GM23248 (cell line): Measurements from ENCODE around the gene FYB1. TPM values are rescaled to one million over a fixed set of nuclear protein-coding genes. Genes with fewer than 3 reads are reported as not detected.

ENCODE experiments used
- DNase-seq: peaks from one replicate; pipeline ENCODE4 v3.0.0-alpha.2; 2015
- H2AFZ ChIP-seq: fragments of 200-600 bp; sonication (generic); 2 replicates; pipeline ENCODE4 v1.6.1; 2016; ENCODE audit warnings: antibody characterized with exemption
- H3F3A ChIP-seq: fragments of 200-600 bp; sonication (generic); 2 replicates; pipeline ENCODE4 v1.6.1; 2016; ENCODE audit warnings: mild to moderate bottlenecking, antibody characterized with exemption, mixed run types; ENCODE audit not compliant: insufficient read depth
- H3K27ac ChIP-seq: fragments of 200-600 bp; sonication (generic); 2 replicates; pipeline ENCODE4 v1.5.1; 2016; ENCODE audit warnings: mild to moderate bottlenecking
- H3K27me3 ChIP-seq: fragments of 200-600 bp; sonication (generic); replicated peaks from 2 replicates; pipeline ENCODE4 v1.6.1; 2016; ENCODE audit warnings: mild to moderate bottlenecking; ENCODE audit not compliant: insufficient read depth
- H3K36me3 ChIP-seq: fragments of 200-600 bp; sonication (generic); 2 replicates; pipeline ENCODE4 v1.6.1; 2016; ENCODE audit warnings: low read depth, mild to moderate bottlenecking
- H3K4me1 ChIP-seq: fragments of 200-600 bp; sonication (generic); 2 replicates; pipeline ENCODE4 v1.6.1; 2016; ENCODE audit warnings: mild to moderate bottlenecking; ENCODE audit not compliant: insufficient read depth
- H3K4me2 ChIP-seq: fragments of 200-600 bp; sonication (generic); one replicate; pipeline ENCODE4 v1.6.1; 2016; ENCODE audit warnings: mild to moderate bottlenecking; ENCODE audit not compliant: unreplicated experiment
- H3K4me3 ChIP-seq: fragments of 200-600 bp; sonication (generic); 2 replicates; pipeline ENCODE4 v1.5.1; 2016; ENCODE audit warnings: mild to moderate bottlenecking
- H3K79me2 ChIP-seq: fragments of 200-600 bp; sonication (generic); 2 replicates; pipeline ENCODE4 v1.6.1; 2016; ENCODE audit warnings: mild to moderate bottlenecking; ENCODE audit not compliant: insufficient read depth
- H3K9ac ChIP-seq: fragments of 200-600 bp; sonication (generic); 2 replicates; pipeline ENCODE4 v1.6.1; 2016; ENCODE audit warnings: mild to moderate bottlenecking
- H3K9me2 ChIP-seq: fragments of 200-600 bp; sonication (generic); 2 replicates; pipeline ENCODE4 v1.6.1; 2016; ENCODE audit warnings: mixed run types, mild to moderate bottlenecking, moderate library complexity; ENCODE audit not compliant: insufficient read depth
- H3K9me3 ChIP-seq: fragments of 200-600 bp; sonication (generic); one replicate; pipeline ENCODE4 v1.6.1; 2017; ENCODE audit warnings: low read depth
- H4K20me1 ChIP-seq: fragments of 200-600 bp; sonication (generic); 2 replicates; pipeline ENCODE4 v1.6.0; 2016; ENCODE audit not compliant: insufficient read depth
- EZH2 ChIP-seq: fragments of 200-600 bp; sonication (generic); IDR thresholded peaks from 2 replicates; pipeline ENCODE4 v1.6.1; 2018; ENCODE audit warnings: antibody characterized with exemption, mild to moderate bottlenecking; ENCODE audit not compliant: insufficient read depth, poor library complexity, severe bottlenecking
- EZH2phosphoT487 ChIP-seq: fragments of 200-600 bp; sonication (generic); IDR thresholded peaks from 2 replicates; pipeline ENCODE4 v1.6.1; 2018; ENCODE audit warnings: antibody characterized with exemption, moderate library complexity, mild to moderate bottlenecking, low read depth; ENCODE audit not compliant: insufficient read depth
- WGBS, 2 experiments: methylation state at CpG; one replicate each; pipeline ENCODE4 v1.1.6; 2015 to 2017; ENCODE audit warnings: low lambda C conversion rate in 2 of 2, low coverage in 1 of 2; ENCODE audit errors: missing lambda C conversion rate in 2 of 2; 5-methylcytosine and 5-hydroxymethylcytosine counted together
- in situ Hi-C: fragments of 300-500 bp; cut with MboI; formaldehyde crosslinking; loops from 2 replicates; pipeline ENCODE4 v1.15.0; 2020
- polyA plus RNA-seq: library from polyadenylated mRNA; unstranded; fragments of >200 nt; fragmentation: Nextera tagmentation; extraction: Ambion mirVana; gene quantifications from 2 replicates; pipeline ENCODE4 v1.2.1, GENCODE V29; 2016
- total RNA-seq: library from RNA; depleted of rRNA; stranded (reverse); fragments of >200 nt; shearing (Covaris generic); gene quantifications from 2 replicates; pipeline ENCODE4 v1.2.3, GENCODE V29; 2014

FYB1 gene
- total and polyA plus RNA-seq, 2 experiments from 2014 or later, result 0.11 TPM; not detected in 1

GRCh38 chr5:39164529-39165402, 54.6 kb downstream of the FYB1 start:
- H4K20me1 ChIP-seq, result no peaks in the 10 kb centered on the region
- DNase-seq, result no peak
- no peaks in the 10 kb centered on the region for H3K79me2 ChIP-seq
- no peaks in the 10 kb centered on the region for H3K27me3 ChIP-seq
- H3K36me3 ChIP-seq, result no peaks in the 10 kb centered on the region
- H2AFZ ChIP-seq, result no peak overlapping the region
- no peak overlapping the region for H3K9ac ChIP-seq
- H3K9me2 ChIP-seq, result no peaks in the 10 kb centered on the region
- 85 to 87% methylated on average over 7 of the region's 7 CpGs for WGBS, 2 experiments
- peaks cover 30% of the 10 kb centered on the region for H3F3A ChIP-seq
- TF ChIP-seq EZH2 (no peak), EZH2phosphoT487 (no peak)
- no peak overlapping the region for H3K4me3 ChIP-seq
- in situ Hi-C loops, result no loop called here
- no peak overlapping the region for H3K27ac ChIP-seq
- peaks cover 30% of the 10 kb centered on the region for H3K4me1 ChIP-seq
- H3K4me2 ChIP-seq, result no peak overlapping the region
- H3K9me3 ChIP-seq, result no peaks in the 10 kb centered on the region

- Histone ChIP-seq H3K9me2 (no peaks in the 10 kb centered on the region), H3K27ac (no peak overlapping the region), H3K9me3 (no peaks in the 10 kb centered on the region), H3F3A (peaks cover 22% of the 10 kb centered on the region), H2AFZ (no peak overlapping the region), H3K4me1 (peaks cover 23% of the 10 kb centered on the region), H3K4me3 (no peak overlapping the region), H3K27me3 (no peaks in the 10 kb centered on the region), H3K36me3 (no peaks in the 10 kb centered on the region), H4K20me1 (no peaks in the 10 kb centered on the region), H3K79me2 (no peaks in the 10 kb centered on the region), H3K9ac (no peak overlapping the region), H3K4me2 (no peak overlapping the region)
- TF ChIP-seq EZH2phosphoT487 (no peak), EZH2 (no peak)
- in situ Hi-C loops, result no loop called here
- 88 to 96% methylated on average over 1 of the region's 1 CpG for WGBS, 2 experiments
- DNase-seq, result no peak
These were observed 55.3 kb downstream of the FYB1 start for GRCh38 chr5:39164016-39164415.

GRCh38 chr5:39161578-39161977, 57.8 kb downstream of the FYB1 start:
- H3K27ac ChIP-seq, result no peak overlapping the region
- peaks cover 13% of the 10 kb centered on the region; the same call in 1 of the 2 replicates for H3F3A ChIP-seq
- H3K27me3 ChIP-seq, result no peaks in the 10 kb centered on the region
- TF ChIP-seq EZH2 (no peak), EZH2phosphoT487 (no peak)
- peaks cover 11% of the 10 kb centered on the region for H3K4me1 ChIP-seq
- no peaks in the 10 kb centered on the region for H3K36me3 ChIP-seq
- no peaks in the 10 kb centered on the region for H3K9me3 ChIP-seq
- H4K20me1 ChIP-seq, result no peaks in the 10 kb centered on the region
- DNase-seq, result no peak
- H3K4me2 ChIP-seq, result no peak overlapping the region
- no peak overlapping the region for H2AFZ ChIP-seq
- H3K9ac ChIP-seq, result no peak overlapping the region
- no peaks in the 10 kb centered on the region for H3K9me2 ChIP-seq
- H3K79me2 ChIP-seq, result no peaks in the 10 kb centered on the region
- in situ Hi-C loops, result no loop called here
- no peak overlapping the region for H3K4me3 ChIP-seq

- no peak overlapping the region for H3K27ac ChIP-seq
- H4K20me1 ChIP-seq, result no peaks in the 10 kb centered on the region
- TF ChIP-seq EZH2 (no peak), EZH2phosphoT487 (no peak)
- in situ Hi-C loops, result no loop called here
- H3K4me2 ChIP-seq, result no peak overlapping the region
- no peak overlapping the region for H3K4me3 ChIP-seq
- H3K36me3 ChIP-seq, result no peaks in the 10 kb centered on the region
- H2AFZ ChIP-seq, result no peak overlapping the region
- peaks cover 11% of the 10 kb centered on the region for H3K4me1 ChIP-seq
- 74 to 76% methylated on average over 5 of the region's 5 CpGs for WGBS, 2 experiments
- H3K79me2 ChIP-seq, result no peaks in the 10 kb centered on the region
- H3F3A ChIP-seq, result peaks cover 13% of the 10 kb centered on the region; the same call in 1 of the 2 replicates
- no peak for DNase-seq
- no peaks in the 10 kb centered on the region for H3K9me3 ChIP-seq
- no peaks in the 10 kb centered on the region for H3K9me2 ChIP-seq
- no peak overlapping the region for H3K9ac ChIP-seq
- H3K27me3 ChIP-seq, result no peaks in the 10 kb centered on the region
These were observed 58.7 kb downstream of the FYB1 start for GRCh38 chr5:39160576-39161213.
